ENCODE results near the gene RTEL1.
"Not testable (repeated sequence)": the region's sequence is repeated elsewhere in the genome, so short reads cannot be mapped to it uniquely, and the experiment has no call there.

The RTEL1 gene

DNA sequence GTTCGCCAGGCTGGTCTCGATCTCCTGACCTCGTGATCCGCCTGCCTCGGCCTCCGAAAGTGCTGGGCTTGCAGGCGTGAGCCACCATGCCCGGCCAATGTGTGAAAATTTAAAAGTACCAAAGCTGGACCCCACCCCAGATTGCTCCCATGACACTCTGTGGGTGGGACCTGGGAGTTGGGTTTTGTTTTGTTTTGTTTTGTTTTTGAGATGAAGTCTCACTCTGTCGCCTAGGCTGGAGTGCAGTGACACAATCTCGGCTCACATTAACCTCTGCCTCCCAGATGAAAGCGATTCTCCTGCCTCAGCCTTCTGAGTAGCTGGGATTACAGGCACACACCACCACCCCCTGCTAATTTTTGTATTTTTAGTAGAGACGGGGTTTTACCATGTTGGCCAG lies 13.6 kb downstream of the RTEL1 start:
- FAIRE-seq = not testable (repeated sequence)

DNA sequence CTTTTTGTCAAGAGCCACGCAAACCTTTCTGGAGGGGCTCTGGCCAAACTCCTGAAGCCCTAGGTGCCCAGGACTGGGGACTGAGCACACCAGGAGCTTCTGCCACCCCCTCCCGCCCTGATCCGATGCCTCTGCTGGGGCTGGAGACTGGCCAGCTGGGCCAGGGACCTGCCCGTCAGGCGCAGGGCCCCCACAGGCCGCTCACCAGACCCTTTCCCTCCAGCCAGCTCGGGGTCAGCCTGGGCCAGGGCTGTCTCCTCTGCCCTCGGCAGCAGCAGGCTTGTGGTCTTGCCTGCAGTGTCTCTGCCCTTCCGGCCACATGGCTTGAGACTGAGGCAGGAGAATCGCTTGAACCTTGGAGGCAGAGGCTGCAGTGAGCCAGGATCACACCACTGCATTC lies 14.6 kb downstream of the RTEL1 start:
- no peak for FAIRE-seq

DNA sequence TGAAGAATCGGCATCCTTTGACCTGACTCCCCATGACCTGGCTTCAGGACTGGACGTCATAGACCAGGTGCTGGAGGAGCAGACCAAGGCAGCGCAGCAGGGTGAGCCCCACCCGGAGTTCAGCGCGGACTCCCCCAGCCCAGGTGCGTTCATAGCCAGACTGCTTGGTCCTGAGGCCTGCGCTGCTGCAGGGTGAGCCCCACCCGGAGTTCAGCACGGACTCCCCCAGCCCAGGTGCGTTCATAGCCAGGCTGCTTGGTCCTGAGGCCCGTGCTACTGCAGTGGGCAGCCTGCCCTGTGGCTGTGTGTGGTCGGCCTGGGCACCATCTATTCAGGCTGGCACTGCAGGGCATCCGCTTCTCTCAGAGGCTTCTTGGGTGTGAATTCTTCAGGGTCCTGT lies 15.8 kb downstream of the RTEL1 start:
- FAIRE-seq = no peak

GRCh38 chr20:63675681-63676368 lies 17.7 kb downstream of the RTEL1 start:
- no peak for FAIRE-seq

DNA sequence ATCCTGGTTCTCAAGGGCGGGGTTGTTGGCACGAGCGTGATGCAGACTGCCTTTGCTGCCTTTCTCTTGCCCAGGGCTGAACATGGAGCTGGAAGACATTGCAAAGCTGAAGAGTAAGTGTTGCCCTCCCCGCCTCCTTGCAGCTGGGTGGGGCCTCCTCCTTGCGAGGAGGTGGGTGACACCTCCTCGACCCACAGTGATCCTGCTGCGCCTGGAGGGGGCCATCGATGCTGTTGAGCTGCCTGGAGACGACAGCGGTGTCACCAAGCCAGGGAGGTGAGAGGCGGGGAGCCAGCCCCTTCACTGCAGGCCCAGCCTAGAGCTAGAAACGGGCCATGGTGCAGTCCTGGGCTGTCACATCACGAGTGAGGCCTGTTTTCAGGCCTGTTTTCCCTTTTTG lies 20.0 kb downstream of the RTEL1 start:
- no peak for FAIRE-seq

GRCh38 chr20:63678667-63679465 lies 20.8 kb downstream of the RTEL1 start:
- FAIRE-seq = no peak

DNA sequence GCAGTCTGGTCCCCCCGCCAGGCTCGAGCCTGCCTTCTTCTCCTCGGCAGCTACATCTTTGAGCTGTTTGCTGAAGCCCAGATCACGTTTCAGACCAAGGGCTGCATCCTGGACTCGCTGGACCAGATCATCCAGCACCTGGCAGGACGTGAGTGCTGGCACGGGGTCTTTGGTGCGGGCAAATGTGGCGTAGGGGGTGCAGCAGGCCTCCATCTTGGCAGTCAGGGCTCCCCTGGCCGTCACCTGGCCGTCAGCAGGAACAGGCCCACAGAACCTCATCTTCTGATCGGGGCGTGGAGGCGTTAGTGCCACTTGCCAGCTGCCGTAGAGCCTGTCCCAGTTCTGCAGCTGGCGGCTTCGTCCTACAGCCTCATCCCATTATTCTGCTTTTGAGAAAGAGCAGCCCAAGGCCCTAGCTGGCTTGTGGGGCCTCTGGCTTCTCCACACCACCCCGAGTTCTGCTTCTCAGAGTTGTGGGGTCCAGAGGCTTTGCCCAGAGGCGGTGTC lies 21.7 kb downstream of the RTEL1 start:
- FAIRE-seq = no peak

DNA sequence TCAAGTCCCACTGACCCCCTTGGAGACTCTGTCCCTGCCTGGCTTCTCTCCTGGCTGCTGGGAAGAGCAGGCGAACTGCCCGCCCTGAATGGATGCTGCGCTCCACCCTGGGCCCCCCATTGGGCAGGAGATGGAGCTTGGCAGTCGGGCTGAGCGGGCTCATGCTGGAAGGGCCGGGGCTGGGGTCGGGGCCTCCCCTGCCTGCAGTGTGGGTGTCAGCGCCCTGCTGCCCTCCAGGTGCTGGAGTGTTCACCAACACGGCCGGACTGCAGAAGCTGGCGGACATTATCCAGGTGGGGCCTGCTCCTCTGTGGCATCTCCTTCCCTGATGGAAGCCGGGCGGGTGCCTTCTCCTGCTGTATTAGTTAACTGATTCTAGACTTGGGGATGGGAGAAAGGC lies 22.3 kb downstream of the RTEL1 start:
- FAIRE-seq = no peak

DNA sequence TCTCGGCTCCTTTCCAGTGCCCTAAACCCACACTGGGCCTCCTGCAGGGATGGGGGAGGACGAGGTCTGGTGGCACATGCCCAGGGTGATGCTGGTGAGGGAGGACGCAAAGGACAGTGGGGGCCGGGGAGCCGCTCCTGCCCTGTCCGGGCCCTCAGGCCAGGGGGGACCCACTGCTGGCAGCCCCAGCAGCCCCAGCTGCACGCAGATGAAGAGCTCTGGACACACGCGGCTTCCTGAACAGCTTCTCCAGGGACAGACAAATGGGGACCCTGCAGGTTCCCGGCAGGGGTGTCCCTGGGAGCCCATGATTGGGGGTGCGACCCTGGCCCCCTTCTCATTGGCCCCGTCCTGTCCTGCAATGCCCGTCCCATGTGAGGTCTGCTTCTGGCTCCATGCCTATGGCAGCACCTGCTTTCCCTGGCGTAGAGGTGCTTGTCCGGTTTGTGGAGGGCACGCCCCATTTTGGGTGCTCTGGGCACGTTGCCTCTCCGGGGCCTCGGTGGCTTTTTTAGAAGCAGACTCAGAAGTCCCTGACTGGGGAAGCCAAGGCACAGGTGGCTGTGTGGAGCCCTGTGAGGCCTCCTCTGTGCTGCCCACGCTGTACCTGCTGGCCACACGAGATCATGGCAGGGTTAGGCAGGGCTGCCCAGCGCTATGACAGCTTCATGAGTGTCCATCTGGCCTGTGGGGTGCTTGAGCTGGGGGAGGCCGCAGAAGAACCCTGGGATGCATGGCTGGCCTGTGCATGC lies 22.9 kb downstream of the RTEL1 start:
- no peak for FAIRE-seq

- FAIRE-seq = no peak
Measured at GRCh38 chr20:63681609-63682142, 23.6 kb downstream of the RTEL1 start.

DNA sequence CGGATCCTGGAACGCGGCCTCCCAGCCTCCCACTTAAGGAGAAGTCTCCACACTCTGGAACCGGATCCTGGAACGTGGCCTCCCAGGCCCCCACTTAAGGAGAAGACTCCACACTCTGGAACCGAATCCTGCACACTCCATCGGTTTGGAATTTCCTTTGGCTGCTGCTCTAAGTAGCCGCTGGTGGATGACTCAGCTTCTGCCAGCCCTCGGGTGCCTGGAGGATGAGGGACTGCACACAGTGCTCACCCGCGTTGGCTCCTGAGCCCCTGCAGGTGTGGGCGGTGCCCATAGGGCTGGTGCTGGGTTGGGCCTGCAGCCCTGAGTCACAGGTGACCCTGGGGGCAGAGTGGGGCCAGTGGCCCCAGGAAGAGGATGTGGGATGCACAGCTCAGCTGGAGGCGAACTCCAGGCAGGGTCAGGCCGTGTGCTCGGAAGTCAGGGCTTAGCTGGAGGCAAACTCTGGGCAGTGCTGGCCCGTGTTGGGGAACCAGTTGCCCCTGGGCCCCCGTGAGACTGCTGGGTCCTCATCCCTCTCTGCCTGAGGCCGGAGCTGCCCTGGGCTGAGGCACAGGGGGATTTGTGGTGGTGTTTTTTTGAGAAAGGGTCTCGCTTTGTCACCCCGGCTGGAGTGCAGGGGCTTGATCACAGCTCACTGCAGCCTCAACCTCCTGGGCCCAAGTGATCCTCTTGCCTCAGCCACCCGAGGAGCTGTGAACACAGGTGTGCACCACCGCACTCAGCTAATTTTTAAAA lies 24.4 kb downstream of the RTEL1 start:
- no peak for FAIRE-seq

- no peak for FAIRE-seq
Measured at GRCh38 chr20:63685269-63686026, 27.3 kb downstream of the RTEL1 start.

- no peak for FAIRE-seq
Measured at GRCh38 chr20:63686094-63686491, 28.0 kb downstream of the RTEL1 start.

GRCh38 chr20:63686492-63687321 lies 28.6 kb downstream of the RTEL1 start:
- FAIRE-seq = no peak

DNA sequence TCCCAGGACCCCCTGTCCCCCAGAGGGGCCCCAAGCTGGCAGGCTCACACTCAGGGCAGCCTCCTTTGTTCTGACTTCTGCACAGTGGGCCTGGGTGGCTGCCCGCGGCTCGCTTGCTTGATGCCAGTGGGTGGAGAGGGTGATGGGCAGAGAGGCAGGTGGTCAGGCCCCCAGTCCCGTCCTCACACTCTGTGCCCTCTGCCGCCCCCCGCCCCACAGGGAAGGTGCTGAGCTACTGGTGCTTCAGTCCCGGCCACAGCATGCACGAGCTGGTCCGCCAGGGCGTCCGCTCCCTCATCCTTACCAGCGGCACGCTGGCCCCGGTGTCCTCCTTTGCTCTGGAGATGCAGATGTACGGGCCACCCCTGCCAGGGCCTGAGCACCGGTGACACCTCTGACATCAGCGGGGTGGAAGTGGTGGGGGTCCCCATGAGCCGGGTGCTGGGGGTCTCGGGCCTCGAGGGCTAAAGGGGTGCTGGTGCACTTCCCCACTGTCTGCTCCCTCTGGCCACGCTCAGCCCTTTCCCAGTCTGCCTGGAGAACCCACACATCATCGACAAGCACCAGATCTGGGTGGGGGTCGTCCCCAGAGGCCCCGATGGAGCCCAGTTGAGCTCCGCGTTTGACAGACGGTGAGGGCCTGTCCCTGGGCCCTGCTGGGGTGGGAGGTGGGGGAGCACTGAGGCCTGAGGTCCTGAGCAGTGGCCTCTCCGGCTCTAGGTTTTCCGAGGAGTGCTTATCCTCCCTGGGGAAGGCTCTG lies 29.5 kb downstream of the RTEL1 start:
- no peak for FAIRE-seq

GRCh38 chr20:63688228-63689045 lies 30.3 kb downstream of the RTEL1 start:
- no peak for FAIRE-seq

- FAIRE-seq = no peak
Measured at GRCh38 chr20:63689046-63690002, 31.2 kb downstream of the RTEL1 start.
